ENCODE data around the gene CPN1. TPM values are rescaled to one million over a fixed set of nuclear protein-coding genes. Genes with fewer than 3 reads are reported as not detected.

CPN1 gene
- total and polyA plus RNA-seq, 2 of the 8 experiments (the other 6 are each of a cell fraction or from before 2014, with no cell fraction given) = 0.15 to 0.20 TPM

- Histone ChIP-seq H3K56ac (replicated peaks; ENCODE audit: insufficient read length, low read depth, low read length) (no peak overlapping the region), H3K9ac (replicated peaks in 1 of 4; ENCODE audit: extremely low read depth in 1 of 4, low read depth in 3 of 4, low read length in 3 of 4) (no peak overlapping the region), H4K20me1 (replicated peaks in 1 of 2; ENCODE audit: control insufficient read depth in 1 of 2, insufficient read depth in 2 of 2, low read length in 2 of 2) (no peaks in the 10 kb centered on the region), H3K79me1 (ENCODE audit: low read depth, low read length) (no peaks in the 10 kb centered on the region), H2BK120ac (replicated peaks; ENCODE audit: low read depth, low read length) (no peak overlapping the region), H2BK20ac (ENCODE audit: low read length) (no peak overlapping the region; the same call in 1 of the 2 replicates), H2BK5ac (ENCODE audit: low read depth, low read length) (no peak overlapping the region), H3K14ac (ENCODE audit: insufficient read length) (no peak overlapping the region), H3K27ac (ENCODE audit: low read depth, low read length) (no peak overlapping the region), H3K79me2 (ENCODE audit: control insufficient read depth in 1 of 2, insufficient read depth in 2 of 2, low read length in 2 of 2) (no peaks in the 10 kb centered on the region), H3K18ac (ENCODE audit: extremely low read depth, low read length) (no peak overlapping the region), H3K23ac (ENCODE audit: insufficient read length) (no peak overlapping the region), H2AK5ac (ENCODE audit: low read depth, low read length) (no peak overlapping the region), H2BK12ac (ENCODE audit: low read depth, low read length) (peak overlapping the region; percentile 5; the same call in 1 of the 2 replicates), H4K91ac (replicated peaks; ENCODE audit: insufficient read length, low read length) (no peak overlapping the region), H3K36me3 (ENCODE audit: control insufficient read depth in 2 of 4, insufficient read depth in 4 of 4, low read length in 3 of 4) (no peaks in the 10 kb centered on the region), H4K5ac (ENCODE audit: insufficient read length, low read depth, low read length) (no peak overlapping the region), H3K4me2 (ENCODE audit: insufficient read depth in 1 of 2, low read depth in 2 of 2, low read length in 2 of 2) (no peak overlapping the region), H2AFZ (ENCODE audit: low read length) (peak overlapping the region; percentile 66; the same call in 1 of the 2 replicates), H3K4ac (replicated peaks; ENCODE audit: insufficient read length, low read depth, low read length) (no peak overlapping the region), H2BK15ac (ENCODE audit: low read length) (no peak overlapping the region), H3K27me3 (replicated peaks in 1 of 4; ENCODE audit: control insufficient read depth in 3 of 4, extremely low read depth in 1 of 4, insufficient read depth in 3 of 4, low read length in 3 of 4) (no peaks in the 10 kb centered on the region), H3K4me1 (replicated peaks in 1 of 4; ENCODE audit: control insufficient read depth in 3 of 4, insufficient read depth in 4 of 4, low read length in 3 of 4) (peaks cover 0 to 6% (median 4%) of the 10 kb centered on the region in 4 experiments; a peak in 4 of 7 replicates), H4K8ac (ENCODE audit: extremely low read depth, insufficient read depth, low read length) (no peak overlapping the region), H3K4me3 (ENCODE audit: extremely low read depth in 1 of 4, insufficient read depth in 2 of 4, low read depth in 3 of 4, low read length in 4 of 4) (no peak overlapping the region), H3K9me3 (ENCODE audit: insufficient read depth in 2 of 2, low read depth in 1 of 2, low read length in 1 of 2) (no peaks in the 10 kb centered on the region), H3K23me2 (ENCODE audit: low read depth, low read length) (no peaks in the 10 kb centered on the region)
- WGBS, 2 experiments (ENCODE audit: extremely low coverage in 1 of 2, insufficient coverage in 1 of 2, insufficient read length in 1 of 2, insufficient replicate concordance in 2 of 2, low coverage in 1 of 2, low lambda C conversion rate in 2 of 2, missing lambda C conversion rate in 1 of 2) = 88% methylated on average over 2 of the region's 2 CpGs; no CpG with 5 or more reads in 1 of the 2 experiments
- POLR2A ChIA-PET (ENCODE audit: partially characterized antibody) = interaction anchor here (0.8 kb wide), 1 partner anchor 10 kb away, joined by 3 read pairs; no protein-coding TSS in a partner anchor
- DNase-seq (ENCODE audit: low read depth in 1 of 2, low spot score in 2 of 2) (no peak), FAIRE-seq (no peak)
- CTCF ChIA-PET (ENCODE audit: partially characterized antibody) = interaction anchor here (1.3 to 6.3 kb wide), 2 partner anchors 24 to 197 kb away, joined by 3 to 34 read pairs; no protein-coding TSS in a partner anchor
- TF ChIP-seq SIN3A (conservative IDR thresholded peaks at IDR 0.05 in 1 of 2, IDR thresholded peaks at IDR 0.05 in 1 of 2; ENCODE audit: low read depth in 1 of 2, low read length in 2 of 2) (no peak), SRF (IDR thresholded peaks at IDR 0.05; ENCODE audit: low read depth, low read length) (no peak), POU5F1 (IDR thresholded peaks at IDR 0.05; ENCODE audit: low read depth, low read length) (no peak), RAD21 (IDR thresholded peaks at IDR 0.05 in 1 of 2, conservative IDR thresholded peaks at IDR 0.05 in 1 of 2; ENCODE audit: low read depth in 2 of 2, low read length in 2 of 2) (no peak), YY1 (IDR thresholded peaks at IDR 0.05; ENCODE audit: low read depth, low read length) (no peak), RNF2 (IDR thresholded peaks at IDR 0.05; ENCODE audit: borderline replicate concordance, low read depth, low read length, missing control alignments, poor library complexity, severe bottlenecking) (no peak), SIRT6 (IDR thresholded peaks at IDR 0.05; ENCODE audit: low read length) (no peak), MAFK (IDR thresholded peaks at IDR 0.05; ENCODE audit: low read depth, low read length) (no peak), BRCA1 (IDR thresholded peaks at IDR 0.05; ENCODE audit: low read depth, low read length) (no peak), POLR2AphosphoS5 (IDR thresholded peaks at IDR 0.05; ENCODE audit: low read depth, low read length) (no peak)
- TF ChIP-seq, protein P1, sequence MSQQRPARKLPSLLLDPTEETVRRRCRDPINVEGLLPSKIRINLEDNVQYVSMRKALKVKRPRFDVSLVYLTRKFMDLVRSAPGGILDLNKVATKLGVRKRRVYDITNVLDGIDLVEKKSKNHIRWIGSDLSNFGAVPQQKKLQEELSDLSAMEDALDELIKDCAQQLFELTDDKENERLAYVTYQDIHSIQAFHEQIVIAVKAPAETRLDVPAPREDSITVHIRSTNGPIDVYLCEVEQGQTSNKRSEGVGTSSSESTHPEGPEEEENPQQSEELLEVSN (IDR thresholded peaks at IDR 0.05) = no peak
These were observed 38.3 kb downstream of the CPN1 start for GRCh38 chr10:100043344-100043743.
